H9 (cell line): ENCODE results near the gene EQTN. TPM values are rescaled to one million over a fixed set of nuclear protein-coding genes. Genes with fewer than 3 reads are reported as not detected.

Experiments
- DNase-seq: peaks from one replicate; pipeline ENCODE4 v3.0.0-alpha.2; 2017
- H2AFZ ChIP-seq: one replicate; pipeline ENCODE4 v1.6.1; 2013; ENCODE audit warnings: mild to moderate bottlenecking, low read length, control low read depth, moderate library complexity
- H2AK5ac ChIP-seq: 2 replicates; pipeline ENCODE4 v1.6.1; 2013; ENCODE audit warnings: low read length, control low read depth, mixed read lengths; ENCODE audit not compliant: insufficient read length
- H2BK120ac ChIP-seq: one replicate; pipeline ENCODE4 v1.6.1; 2013; ENCODE audit warnings: low read depth, mild to moderate bottlenecking, low read length, control low read depth, inconsistent platforms; ENCODE audit not compliant: poor library complexity, severe bottlenecking
- H2BK12ac ChIP-seq: 2 replicates; pipeline ENCODE4 v1.6.1; 2013; ENCODE audit warnings: low read length, control low read depth, mixed read lengths, low read depth; ENCODE audit not compliant: insufficient read length
- H2BK15ac ChIP-seq: 2 replicates; pipeline ENCODE4 v1.6.1; 2013; ENCODE audit warnings: low read depth, low read length, control low read depth
- H2BK20ac ChIP-seq: one replicate; pipeline ENCODE4 v1.6.1; 2013; ENCODE audit warnings: low read depth, mild to moderate bottlenecking, low read length, control low read depth, inconsistent platforms; ENCODE audit not compliant: poor library complexity, severe bottlenecking
- H2BK5ac ChIP-seq: 2 replicates; pipeline ENCODE4 v1.6.1; 2013; ENCODE audit warnings: low read length, control low read depth, mixed read lengths; ENCODE audit not compliant: insufficient read length
- H3K14ac ChIP-seq: 2 replicates; pipeline ENCODE4 v1.6.1; 2013; ENCODE audit warnings: low read length, control low read depth; ENCODE audit not compliant: insufficient read depth
- H3K18ac ChIP-seq: 2 replicates; pipeline ENCODE4 v1.6.1; 2013; ENCODE audit warnings: low read depth, mild to moderate bottlenecking, mixed read lengths, low read length, control low read depth; ENCODE audit not compliant: insufficient read length
- H3K23ac ChIP-seq: 2 replicates; pipeline ENCODE4 v1.6.1; 2013; ENCODE audit warnings: low read length, control low read depth, mixed read lengths, low read depth; ENCODE audit not compliant: insufficient read length
- H3K23me2 ChIP-seq: 2 replicates; pipeline ENCODE4 v1.6.1; 2013; ENCODE audit warnings: low read depth, mild to moderate bottlenecking, mixed read lengths, low read length, control low read depth; ENCODE audit not compliant: insufficient read length, poor library complexity, severe bottlenecking
- H3K27ac ChIP-seq: 2 replicates; pipeline ENCODE4 v1.5.1; 2013; ENCODE audit warnings: low read length, control low read depth, mixed read lengths, low read depth; ENCODE audit not compliant: insufficient read length
- H3K27me3 ChIP-seq: 2 replicates; pipeline ENCODE4 v1.6.1; 2013; ENCODE audit warnings: low read length, control low read depth, inconsistent platforms; ENCODE audit not compliant: insufficient read depth
- H3K4ac ChIP-seq: 2 replicates; pipeline ENCODE4 v1.6.1; 2013; ENCODE audit warnings: low read depth, mild to moderate bottlenecking, control low read depth, inconsistent platforms, low read length, moderate library complexity
- H3K4me1 ChIP-seq: 2 replicates; pipeline ENCODE4 v1.6.1; 2013; ENCODE audit warnings: low read length, control low read depth, inconsistent platforms; ENCODE audit not compliant: insufficient read depth
- H3K4me2 ChIP-seq: 2 replicates; pipeline ENCODE4 v1.6.1; 2013; ENCODE audit warnings: low read length, control low read depth, mixed read lengths; ENCODE audit not compliant: insufficient read length, insufficient read depth
- H3K56ac ChIP-seq: 2 replicates; pipeline ENCODE4 v1.6.1; 2013; ENCODE audit warnings: low read depth, mild to moderate bottlenecking, mixed read lengths, low read length, control low read depth; ENCODE audit not compliant: insufficient read length
- H3K79me1 ChIP-seq: 2 replicates; pipeline ENCODE4 v1.6.1; 2013; ENCODE audit warnings: low read depth, mild to moderate bottlenecking, moderate library complexity, low read length, control low read depth, inconsistent platforms; ENCODE audit not compliant: insufficient read depth, poor library complexity, severe bottlenecking
- H3K79me2 ChIP-seq: 2 replicates; pipeline ENCODE4 v1.6.1; 2013; ENCODE audit warnings: low read length, control low read depth, inconsistent platforms; ENCODE audit not compliant: insufficient read depth
- H3K9ac ChIP-seq: 2 replicates; pipeline ENCODE4 v1.6.1; 2013; ENCODE audit warnings: low read length, control low read depth, mixed read lengths; ENCODE audit not compliant: insufficient read length; ENCODE audit errors: extremely low read depth
- H3K9me3 ChIP-seq: one replicate; pipeline ENCODE4 v1.6.1; 2013; ENCODE audit warnings: low read depth, low read length, inconsistent platforms; ENCODE audit not compliant: control insufficient read depth
- H3T11ph ChIP-seq: one replicate; pipeline ENCODE4 v1.6.1; 2013; ENCODE audit warnings: mild to moderate bottlenecking, low read length, control low read depth, inconsistent platforms
- H4K20me1 ChIP-seq: one replicate; pipeline ENCODE4 v1.6.1; 2013; ENCODE audit not compliant: control insufficient read depth, insufficient read length, insufficient read depth
- H4K5ac ChIP-seq: 2 replicates; pipeline ENCODE4 v1.6.1; 2013; ENCODE audit warnings: low read depth, mild to moderate bottlenecking, mixed read lengths, low read length, control low read depth; ENCODE audit not compliant: insufficient read length
- H4K8ac ChIP-seq: replicated peaks from 2 replicates; pipeline ENCODE4 v1.6.1; 2013; ENCODE audit warnings: low read length, control low read depth, mixed read lengths, low read depth; ENCODE audit not compliant: insufficient read length
- H4K91ac ChIP-seq: 2 replicates; pipeline ENCODE4 v1.6.1; 2013; ENCODE audit warnings: low read depth, mild to moderate bottlenecking, moderate library complexity, mixed read lengths, low read length, control low read depth; ENCODE audit not compliant: insufficient read length
- H3K27ac Mint-ChIP-seq, 3 experiments: 2 replicates in 2 of 3; 3 replicates in 1 of 3; pipeline ENCODE4 v1.8.0; 2020 to 2021; ENCODE audit warnings: mixed read lengths in 3 of 3, mild to moderate bottlenecking in 1 of 3, moderate library complexity in 1 of 3
- H3K27me3 Mint-ChIP-seq: 2 replicates; pipeline ENCODE4 v1.8.0; 2021; ENCODE audit warnings: low read depth, mild to moderate bottlenecking, moderate library complexity, mixed read lengths
- H3K36me3 Mint-ChIP-seq, 3 experiments: 2 replicates in 2 of 3; 3 replicates in 1 of 3; pipeline ENCODE4 v1.8.0; 2020 to 2021; ENCODE audit warnings: low read depth in 3 of 3, mixed read lengths in 3 of 3; ENCODE audit not compliant: insufficient read depth in 1 of 3
- H3K4me1 Mint-ChIP-seq, 2 experiments: 2 replicates each; pipeline ENCODE4 v1.8.0; 2020; ENCODE audit warnings: mixed read lengths in 2 of 2
- H3K4me3 Mint-ChIP-seq, 2 experiments: 2 replicates in 1 of 2; 3 replicates in 1 of 2; pipeline ENCODE4 v1.8.0; 2020 to 2021; ENCODE audit warnings: mild to moderate bottlenecking in 2 of 2, mixed read lengths in 2 of 2, moderate library complexity in 1 of 2
- H3K9me3 Mint-ChIP-seq, 2 experiments: 2 replicates in 1 of 2; 3 replicates in 1 of 2; pipeline ENCODE4 v1.8.0; 2020; ENCODE audit warnings: mild to moderate bottlenecking in 2 of 2, mixed read lengths in 2 of 2, moderate library complexity in 1 of 2
- WGBS: extraction: QIAGEN DNeasy Blood & Tissue Kit; methylation state at CpG from one replicate; pipeline ENCODE4 v1.1.7; 2013; ENCODE audit warnings: missing lambda C conversion rate, low lambda C conversion rate, mixed read lengths; ENCODE audit not compliant: insufficient read length; ENCODE audit errors: extremely low coverage; 5-methylcytosine and 5-hydroxymethylcytosine counted together
- total RNA-seq: library from RNA; stranded (reverse); gene quantifications from 2 replicates; pipeline ENCODE4 v1.2.1, GENCODE V29; 2021
- TF ChIP-seq, protein P1 (sequence below): fragments of 200-600 bp; sonication (generic); conservative IDR thresholded peaks from 3 replicates; pipeline ENCODE4 v1.8.0; 2021; ENCODE audit warnings: antibody characterized with exemption, mild to moderate bottlenecking

Gene EQTN
- total RNA-seq, 1 experiment from 2014 or later: not detected

DNA sequence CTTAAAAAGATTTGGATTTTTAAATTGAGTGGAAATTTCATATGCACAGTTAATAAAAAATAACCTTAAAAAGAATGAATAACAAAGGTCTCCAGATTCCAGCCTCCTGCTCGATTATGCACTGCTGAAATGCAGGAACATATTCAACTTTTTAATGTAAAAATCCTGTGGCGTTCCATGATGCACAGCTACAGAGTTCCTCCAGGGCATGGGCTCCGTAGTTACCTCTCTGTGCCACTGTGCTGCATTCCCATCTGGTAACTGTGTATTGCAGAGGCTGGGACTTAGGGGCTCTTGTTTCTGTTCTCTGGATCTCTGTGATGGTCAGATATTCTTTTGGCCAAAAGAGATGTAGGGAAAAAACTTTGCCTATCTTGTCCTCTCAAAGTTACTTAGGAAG, 31.5 kb upstream of the EQTN start:
- Histone ChIP-seq H3K27ac (no peak overlapping the region), H4K20me1 (no peaks in the 10 kb centered on the region), H2BK5ac (no peak overlapping the region), H3K14ac (no peak overlapping the region), H3K9me3 (peaks cover 6% of the 10 kb centered on the region), H3K4me1 (peaks cover 2% of the 10 kb centered on the region; the same call in 1 of the 2 replicates), H2AFZ (no peak overlapping the region), H4K5ac (no peak overlapping the region), H3K9ac (no peak overlapping the region), H3K79me2 (no peaks in the 10 kb centered on the region), H3K18ac (no peak overlapping the region), H2BK120ac (no peak overlapping the region), H2BK15ac (no peak overlapping the region), H2BK20ac (no peak overlapping the region), H3K4me2 (no peak overlapping the region), H3K23me2 (no peaks in the 10 kb centered on the region), H3T11ph (no peak overlapping the region), H2AK5ac (no peak overlapping the region), H3K27me3 (no peaks in the 10 kb centered on the region), H4K91ac (no peak overlapping the region), H2BK12ac (no peak overlapping the region), H4K8ac (no peak overlapping the region), H3K23ac (no peak overlapping the region), H3K56ac (no peak overlapping the region), H3K4ac (no peak overlapping the region), H3K79me1 (no peaks in the 10 kb centered on the region)
- no peak for DNase-seq
- Mint-ChIP-seq H3K4me1 (peaks cover 4 to 11% of the 10 kb centered on the region in 2 experiments), H3K27ac (no peak overlapping the region), H3K9me3 (peaks cover 7 to 8% of the 10 kb centered on the region in 2 experiments; a peak in 2 of 5 replicates), H3K36me3 (peaks cover 8 to 30% (median 10%) of the 10 kb centered on the region in 3 experiments), H3K4me3 (no peak overlapping the region), H3K27me3 (peaks cover 5% of the 10 kb centered on the region)
- no CpG with 5 or more reads among the region's 3 CpGs for WGBS
- TF ChIP-seq, protein P1, sequence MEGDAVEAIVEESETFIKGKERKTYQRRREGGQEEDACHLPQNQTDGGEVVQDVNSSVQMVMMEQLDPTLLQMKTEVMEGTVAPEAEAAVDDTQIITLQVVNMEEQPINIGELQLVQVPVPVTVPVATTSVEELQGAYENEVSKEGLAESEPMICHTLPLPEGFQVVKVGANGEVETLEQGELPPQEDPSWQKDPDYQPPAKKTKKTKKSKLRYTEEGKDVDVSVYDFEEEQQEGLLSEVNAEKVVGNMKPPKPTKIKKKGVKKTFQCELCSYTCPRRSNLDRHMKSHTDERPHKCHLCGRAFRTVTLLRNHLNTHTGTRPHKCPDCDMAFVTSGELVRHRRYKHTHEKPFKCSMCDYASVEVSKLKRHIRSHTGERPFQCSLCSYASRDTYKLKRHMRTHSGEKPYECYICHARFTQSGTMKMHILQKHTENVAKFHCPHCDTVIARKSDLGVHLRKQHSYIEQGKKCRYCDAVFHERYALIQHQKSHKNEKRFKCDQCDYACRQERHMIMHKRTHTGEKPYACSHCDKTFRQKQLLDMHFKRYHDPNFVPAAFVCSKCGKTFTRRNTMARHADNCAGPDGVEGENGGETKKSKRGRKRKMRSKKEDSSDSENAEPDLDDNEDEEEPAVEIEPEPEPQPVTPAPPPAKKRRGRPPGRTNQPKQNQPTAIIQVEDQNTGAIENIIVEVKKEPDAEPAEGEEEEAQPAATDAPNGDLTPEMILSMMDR: no peak
